Skin epidermis (tissue), 12 donors: ENCODE data around the gene OR2S2.
"Not testable (repeated sequence)": the region's sequence is repeated elsewhere in the genome, so short reads cannot be mapped to it uniquely, and the experiment has no call there.

Experiments used
- H3K27ac ChIP-seq, 21 experiments: fragments of 200-600 bp; sonication (generic) in 11 of 21; one replicate each; pipeline ENCODE4 v1.5.0; 2020; ENCODE audit warnings: mild to moderate bottlenecking in 3 of 21, inconsistent platforms in 2 of 21, moderate library complexity in 2 of 21
- H3K4me3 ChIP-seq, 7 experiments: fragments of 200-600 bp; sonication (generic) in 2 of 7; one replicate each; pipeline ENCODE4 v1.5.0; 2020; ENCODE audit warnings: inconsistent platforms in 2 of 7, mild to moderate bottlenecking in 2 of 7, moderate library complexity in 1 of 7

Gene OR2S2, protein sequence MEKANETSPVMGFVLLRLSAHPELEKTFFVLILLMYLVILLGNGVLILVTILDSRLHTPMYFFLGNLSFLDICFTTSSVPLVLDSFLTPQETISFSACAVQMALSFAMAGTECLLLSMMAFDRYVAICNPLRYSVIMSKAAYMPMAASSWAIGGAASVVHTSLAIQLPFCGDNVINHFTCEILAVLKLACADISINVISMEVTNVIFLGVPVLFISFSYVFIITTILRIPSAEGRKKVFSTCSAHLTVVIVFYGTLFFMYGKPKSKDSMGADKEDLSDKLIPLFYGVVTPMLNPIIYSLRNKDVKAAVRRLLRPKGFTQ

DNA sequence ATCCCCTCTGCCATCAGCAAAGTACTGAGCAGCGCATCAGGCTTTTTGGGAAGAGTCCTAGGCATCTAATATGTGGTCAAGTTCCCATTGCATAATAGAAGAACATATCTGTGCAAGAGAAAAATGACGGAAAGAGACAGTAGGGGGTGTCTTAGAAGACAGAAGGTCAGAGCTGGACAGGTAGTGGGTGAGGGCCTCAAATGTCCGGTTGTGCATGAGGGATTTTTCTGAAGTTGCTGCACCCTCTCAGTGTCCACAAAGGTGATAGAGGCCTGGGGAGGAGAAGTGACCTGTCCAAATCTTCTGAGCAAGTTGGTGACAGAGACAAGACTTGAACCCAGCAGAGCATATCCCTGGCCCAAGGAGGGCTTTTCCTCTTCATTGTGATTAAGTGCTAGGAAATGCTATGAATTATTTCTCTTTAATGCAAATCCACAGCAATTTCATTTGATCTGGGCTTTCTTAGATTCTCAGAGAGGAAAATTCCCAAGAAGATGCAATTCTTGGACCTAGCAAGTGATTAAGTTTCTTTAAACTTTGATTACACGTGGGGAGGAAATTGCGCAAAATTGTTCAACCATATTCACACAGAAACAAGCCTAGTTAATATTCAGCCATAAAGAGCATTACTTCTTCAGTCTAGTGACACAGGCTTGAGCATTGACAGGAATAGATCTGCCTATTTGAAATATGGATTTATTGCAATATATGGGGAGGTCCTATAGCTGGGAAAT is at the start of gene OR2S2:
Gene OR2S2 (minus strand): TSS at position 51 of the 734 bp plus-strand sequence. CDS start 56 bp downstream, outside the sequence.
- H3K27ac ChIP-seq, result no peak within 1 kb of the TSS
- no peak within 1 kb of the TSS for H3K4me3 ChIP-seq

DNA sequence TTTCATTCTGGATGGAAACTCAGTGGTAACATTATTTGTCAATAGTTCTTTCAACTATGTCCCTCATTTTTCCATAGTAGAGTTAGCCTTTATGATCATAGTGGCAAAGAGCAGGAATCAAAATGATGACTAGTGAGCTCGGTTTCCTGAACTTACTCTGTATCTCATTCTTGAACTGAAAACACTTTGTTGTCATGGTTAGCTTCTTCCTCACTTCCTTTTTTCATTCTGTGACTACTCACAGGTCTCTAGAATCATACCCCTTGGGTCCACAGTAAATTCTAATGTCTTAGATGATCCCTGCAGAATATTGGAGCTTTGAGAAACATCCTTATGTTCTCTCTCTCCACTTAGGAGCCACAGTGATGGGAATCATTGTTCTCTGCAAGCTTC is 49.4 kb upstream of the OR2S2 start:
- Histone ChIP-seq H3K4me3 (no peak overlapping the region), H3K27ac (no peak overlapping the region)

- no peak overlapping the region for H3K4me3 ChIP-seq
- no peak overlapping the region for H3K27ac ChIP-seq
These were observed 48.8 kb upstream of the OR2S2 start for GRCh38 chr9:36006549-36007315.

- H3K27ac ChIP-seq, result no peak overlapping the region
- H3K4me3 ChIP-seq, result no peak overlapping the region
These were observed 47.9 kb upstream of the OR2S2 start for GRCh38 chr9:36005891-36006290.

DNA sequence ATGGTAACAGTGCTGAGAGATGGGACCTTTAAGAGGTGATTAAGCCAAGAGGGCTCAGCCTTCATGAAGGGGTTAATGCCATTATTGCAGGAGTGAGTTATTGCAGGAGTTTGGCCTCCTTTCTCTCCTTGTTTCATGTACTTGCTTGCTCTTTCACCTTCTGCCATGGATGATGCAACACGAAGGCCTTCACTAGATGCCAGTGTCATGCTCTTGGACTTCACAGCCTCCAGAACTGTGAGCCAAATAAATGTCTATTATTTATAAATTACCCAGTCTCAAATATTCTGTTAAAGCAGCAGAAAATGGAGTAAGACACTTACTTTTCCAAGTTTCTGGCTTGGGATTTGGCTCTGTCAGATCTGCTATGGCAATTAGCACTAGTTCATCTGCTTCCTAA is 40.4 kb upstream of the OR2S2 start:
- Histone ChIP-seq H3K27ac (no peak overlapping the region), H3K4me3 (no peak overlapping the region)

DNA sequence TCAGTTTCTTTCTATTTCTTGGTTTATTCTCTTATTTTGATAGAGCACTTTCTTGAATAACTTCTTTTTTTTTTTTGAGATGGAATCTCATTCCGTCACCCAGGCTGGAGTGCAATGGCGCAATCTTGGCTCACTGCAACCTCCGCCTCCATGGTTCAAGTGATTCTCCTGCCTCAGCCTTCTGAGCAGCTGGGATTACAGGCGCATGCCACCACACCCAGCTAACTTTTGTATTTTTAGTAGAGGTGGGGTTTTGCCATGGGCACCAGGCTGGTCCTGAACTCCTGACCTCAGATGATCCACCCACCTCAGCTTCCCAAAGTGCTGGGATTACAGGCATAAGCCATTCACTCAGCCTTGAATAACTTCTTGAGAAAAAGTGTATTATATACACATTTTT is 39.1 kb upstream of the OR2S2 start:
- not testable (repeated sequence) for H3K4me3 ChIP-seq, H3K27ac ChIP-seq

GRCh38 chr9:35996358-35996970 is 38.5 kb upstream of the OR2S2 start:
- Histone ChIP-seq H3K27ac (no peak overlapping the region), H3K4me3 (no peak overlapping the region)

DNA sequence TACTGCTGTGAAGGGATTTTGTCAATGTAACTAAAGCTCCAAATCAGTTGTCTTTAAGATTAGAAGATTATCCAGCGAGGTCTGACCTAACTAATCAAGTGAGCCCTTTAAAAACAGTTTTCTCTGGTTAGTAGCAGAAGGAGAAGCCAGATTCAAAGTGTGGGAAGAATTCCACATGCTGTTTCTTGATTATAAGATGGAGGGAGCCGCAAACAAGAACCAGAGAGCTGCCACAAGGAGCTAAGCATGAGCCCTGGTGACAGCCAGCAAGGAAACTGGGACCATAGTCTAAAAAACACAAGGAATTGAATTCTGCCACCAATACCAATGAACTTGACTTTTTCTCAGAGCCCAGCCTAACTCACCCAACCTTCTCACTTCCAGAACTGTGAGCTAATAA is 37.0 kb upstream of the OR2S2 start:
- no peak overlapping the region for H3K4me3 ChIP-seq
- no peak overlapping the region for H3K27ac ChIP-seq

- Histone ChIP-seq H3K27ac (no peak overlapping the region), H3K4me3 (no peak overlapping the region)
These were observed 36.2 kb upstream of the OR2S2 start for GRCh38 chr9:35993976-35994720.

DNA sequence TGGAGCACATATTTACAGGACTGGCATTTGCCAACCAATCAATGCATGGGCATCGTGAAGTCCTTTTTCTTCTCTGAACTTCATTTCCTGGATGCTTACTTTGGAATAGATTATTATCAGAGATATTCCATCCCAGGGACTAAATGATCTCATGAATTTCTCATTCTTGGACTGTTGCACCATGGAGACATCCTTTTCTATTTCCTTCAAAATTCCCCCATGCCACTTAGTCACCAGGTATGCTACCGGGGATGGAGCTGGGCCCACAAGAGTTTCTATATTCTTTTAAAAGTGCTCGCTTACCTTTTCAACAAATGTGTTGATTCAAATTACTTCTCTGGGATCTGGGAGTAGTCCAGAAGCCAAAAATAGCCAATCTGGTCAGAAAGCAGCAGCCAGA is 35.2 kb upstream of the OR2S2 start:
- H3K4me3 ChIP-seq, H3K27ac ChIP-seq: not testable (repeated sequence)

DNA sequence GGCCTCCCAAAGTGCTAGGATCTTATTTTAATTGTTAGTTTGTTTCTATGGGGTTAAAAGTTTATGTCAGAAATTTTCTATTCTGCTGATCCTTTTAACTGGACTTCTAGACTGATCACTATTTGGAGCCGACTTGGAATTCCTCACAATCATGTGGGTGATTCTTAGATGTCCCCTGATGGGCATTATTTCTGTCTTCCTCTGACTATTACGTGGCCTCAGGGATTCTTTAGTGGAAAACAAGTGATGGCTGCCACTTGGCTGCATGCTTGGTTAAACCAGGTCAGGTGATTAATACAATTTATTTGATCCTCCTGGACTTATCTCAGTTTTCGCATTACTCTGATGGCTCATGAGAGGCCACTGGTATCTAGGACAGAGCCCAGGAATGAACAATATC is 32.2 kb upstream of the OR2S2 start:
- no peak overlapping the region for H3K4me3 ChIP-seq
- no peak overlapping the region for H3K27ac ChIP-seq

GRCh38 chr9:35984021-35984420 is 26.1 kb upstream of the OR2S2 start:
- Histone ChIP-seq H3K4me3 (no peak overlapping the region), H3K27ac (no peak overlapping the region)

DNA sequence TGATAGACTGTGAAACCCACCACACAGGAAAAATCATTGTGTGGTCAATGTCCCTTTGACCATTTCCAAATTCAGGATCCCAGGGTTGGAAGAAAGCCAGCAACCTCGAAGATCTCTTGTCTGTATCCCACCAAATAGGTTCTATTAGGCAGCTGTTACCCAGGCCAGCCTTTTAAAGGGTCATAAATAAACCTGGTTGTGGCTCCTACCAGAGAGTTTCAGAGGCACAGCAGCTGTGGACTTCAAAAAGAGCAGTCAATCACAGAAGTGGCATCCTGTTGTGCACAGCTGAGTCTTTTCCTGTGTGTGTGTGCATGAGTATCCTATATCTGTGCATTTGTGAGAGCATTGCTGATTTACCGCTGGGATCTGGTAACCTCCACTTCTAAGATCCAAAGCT is 23.7 kb upstream of the OR2S2 start:
- no peak overlapping the region for H3K27ac ChIP-seq
- H3K4me3 ChIP-seq, result no peak overlapping the region

GRCh38 chr9:35980289-35981011 is 22.5 kb upstream of the OR2S2 start:
- no peak overlapping the region for H3K4me3 ChIP-seq
- H3K27ac ChIP-seq, result no peak overlapping the region

DNA sequence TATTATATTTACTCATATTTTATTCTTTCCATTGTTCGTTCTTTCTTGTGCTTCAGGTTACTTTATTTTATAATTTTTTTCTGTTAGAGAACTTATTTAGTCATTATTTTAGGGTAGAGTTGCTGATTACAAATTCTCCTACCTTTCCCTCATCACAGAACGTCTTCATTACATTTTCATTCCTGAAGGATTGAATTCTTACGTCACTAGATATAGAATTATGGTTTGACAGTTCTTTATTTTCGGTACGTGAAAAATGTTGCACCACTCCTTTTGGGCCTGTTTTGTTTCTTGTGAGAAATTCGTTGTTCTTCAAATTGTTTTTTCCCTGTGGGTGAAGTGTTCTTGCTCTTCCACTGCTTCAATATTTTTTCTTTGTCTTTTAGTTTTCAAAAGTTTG is 20.8 kb upstream of the OR2S2 start:
- Histone ChIP-seq H3K27ac (no peak overlapping the region), H3K4me3 (no peak overlapping the region)

- H3K4me3 ChIP-seq, result no peak overlapping the region
These were observed 18.8 kb upstream of the OR2S2 start for GRCh38 chr9:35976726-35977125.

DNA sequence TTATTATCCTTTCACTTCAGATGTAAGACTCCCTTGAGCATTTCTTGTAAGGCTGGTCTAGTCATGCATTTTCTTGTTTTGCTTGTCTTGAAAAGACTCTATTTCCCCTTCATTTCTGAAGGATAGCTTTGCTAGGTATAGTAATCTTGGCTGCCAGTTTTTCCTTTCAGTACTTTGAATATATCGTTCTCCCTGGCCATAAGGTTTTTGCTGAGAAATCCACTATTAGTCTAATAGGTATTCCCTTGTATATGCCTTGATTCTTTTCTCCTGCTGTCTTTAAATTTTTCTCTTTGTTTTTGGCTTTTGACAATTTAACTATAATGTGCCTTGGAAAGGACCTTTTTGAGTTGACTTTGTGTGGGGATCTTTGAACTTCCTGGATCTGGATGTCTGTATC is 16.8 kb upstream of the OR2S2 start:
- H3K4me3 ChIP-seq, result no peak overlapping the region

More at GRCh38 chr9:35976726-35977125, 18.8 kb upstream of the OR2S2 start:
- H3K27ac ChIP-seq, result no peak overlapping the region

GRCh38 chr9:35972093-35972492 is 14.1 kb upstream of the OR2S2 start:
- Histone ChIP-seq H3K27ac (no peak overlapping the region), H3K4me3 (no peak overlapping the region)

More for the DNA sequence above, 16.8 kb upstream of the OR2S2 start:
- no peak overlapping the region for H3K27ac ChIP-seq

DNA sequence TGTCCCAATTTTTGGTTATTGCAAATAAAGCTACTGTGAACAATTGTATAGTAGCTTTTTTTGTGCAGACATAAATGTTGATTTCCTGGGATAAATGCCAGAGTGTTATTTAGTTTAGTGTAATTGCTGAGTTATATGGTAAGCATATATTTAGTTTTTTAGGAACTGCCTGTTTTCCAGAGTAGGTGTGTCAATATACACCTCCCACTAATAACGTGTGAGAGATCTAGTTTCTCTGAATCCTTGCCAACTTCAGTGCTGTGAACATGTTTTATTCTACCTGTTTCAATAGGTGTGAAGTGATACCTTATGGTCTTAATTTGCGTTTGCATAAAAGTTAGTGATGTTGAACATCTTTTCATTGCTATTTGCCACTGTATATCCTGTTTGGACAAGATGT is 9.1 kb upstream of the OR2S2 start:
- no peak overlapping the region for H3K27ac ChIP-seq
- H3K4me3 ChIP-seq, result no peak overlapping the region
